Activated effector memory CD4-positive, alpha-beta T cell treated with anti-CD3 and anti-CD28 coated beads, Interleukin-2, amount 50 U/mL, for 16 hours (primary cell): ENCODE measurements around the gene ADAMTS16.

ENCODE experiments used
- DNase-seq: peaks from one replicate; pipeline ENCODE4 v3.0.0-alpha.2; 2020

The ADAMTS16 gene

GRCh38 chr5:5145651-5146529 lies 5.8 kb downstream of the ADAMTS16 start:
- no peak for DNase-seq

- DNase-seq, result no peak
These were observed 6.5 kb downstream of the ADAMTS16 start for GRCh38 chr5:5146530-5147160.

GRCh38 chr5:5149154-5149553 lies 9.0 kb downstream of the ADAMTS16 start:
- no peak for DNase-seq

GRCh38 chr5:5150667-5151066 lies 10.5 kb downstream of the ADAMTS16 start:
- no peak for DNase-seq

DNA sequence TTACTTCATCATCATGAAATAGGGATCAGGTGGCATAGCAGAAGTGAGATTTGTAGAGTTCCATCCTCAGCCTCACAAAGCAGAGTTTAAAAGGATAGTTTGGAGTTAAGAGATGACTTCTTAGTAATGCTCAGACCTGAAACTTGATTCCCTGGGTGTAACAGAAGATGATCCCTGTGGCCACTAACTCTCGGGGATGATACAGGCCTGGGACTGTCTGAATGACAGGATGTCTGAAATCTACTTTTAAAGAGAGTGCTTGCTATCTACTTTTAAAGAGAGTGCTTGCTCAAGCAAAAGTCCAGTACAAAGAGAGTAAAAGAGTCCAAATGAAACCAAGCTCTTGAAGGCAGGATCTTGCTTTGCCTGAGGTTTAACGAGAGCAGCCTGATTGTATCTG lies 14.6 kb downstream of the ADAMTS16 start:
- no peak for DNase-seq

GRCh38 chr5:5155617-5156016 lies 15.5 kb downstream of the ADAMTS16 start:
- DNase-seq, result no peak

- no peak for DNase-seq
These were observed 16.4 kb downstream of the ADAMTS16 start for GRCh38 chr5:5156471-5157082.

DNA sequence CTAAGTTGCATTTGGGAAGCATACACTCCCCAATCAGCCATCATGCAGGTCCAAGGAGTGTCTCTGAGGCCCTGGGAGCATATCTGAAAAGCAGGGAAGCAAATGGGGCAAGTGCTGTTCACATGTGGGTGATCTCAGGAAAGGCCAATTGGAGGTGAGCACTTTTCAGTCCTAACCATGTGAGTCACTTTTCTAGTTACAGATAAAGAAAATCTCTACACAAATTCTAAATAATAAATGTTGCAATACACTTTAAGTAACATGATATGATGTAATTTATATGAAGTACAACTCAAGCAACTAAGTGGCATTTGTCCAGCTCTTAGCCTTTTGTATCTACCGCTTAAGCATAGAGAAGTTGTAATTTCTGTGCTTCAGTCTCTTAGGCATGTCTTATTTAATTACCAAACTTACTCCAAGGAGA lies 18.4 kb downstream of the ADAMTS16 start:
- DNase-seq, result no peak

DNA sequence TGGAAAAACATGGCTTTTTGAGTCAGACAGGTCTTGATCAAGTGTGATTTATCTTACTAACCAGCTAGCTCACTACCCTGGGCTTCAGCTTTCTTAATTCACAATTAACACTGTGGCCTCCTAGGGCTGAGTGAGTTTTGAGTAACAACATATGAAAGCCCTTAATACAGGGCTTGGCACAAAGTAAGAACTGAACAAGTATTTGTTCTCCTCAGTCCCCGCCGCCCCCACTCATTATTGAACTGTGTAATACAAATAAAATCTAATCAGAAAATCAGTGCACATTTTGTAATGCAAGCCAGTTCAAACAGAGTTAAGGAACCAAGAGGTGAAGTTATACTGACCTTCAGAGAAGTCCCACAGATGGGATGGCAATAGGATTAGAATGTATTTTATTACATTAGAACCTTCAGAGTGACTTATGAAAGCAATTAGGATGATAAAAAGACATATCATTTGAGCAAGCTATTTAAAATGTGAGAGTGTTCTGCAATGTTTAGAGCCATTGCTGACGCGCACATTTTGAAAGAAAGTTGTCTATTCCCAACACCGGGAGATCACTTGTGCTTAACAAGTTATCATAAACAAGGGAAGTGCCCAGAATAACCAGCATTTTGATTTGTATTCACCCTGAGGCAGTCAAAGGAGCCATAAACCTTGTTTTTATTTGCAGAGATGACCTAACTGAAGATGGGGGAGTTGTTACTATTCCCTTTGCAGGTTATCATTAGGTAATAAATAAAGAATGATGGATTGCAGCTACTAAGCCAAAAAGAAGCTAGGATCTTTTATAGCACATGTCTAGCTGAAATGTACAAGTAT lies 19.4 kb downstream of the ADAMTS16 start:
- DNase-seq, result no peak

- DNase-seq, result no peak
These were observed 24.0 kb downstream of the ADAMTS16 start for GRCh38 chr5:5164163-5164562.

DNA sequence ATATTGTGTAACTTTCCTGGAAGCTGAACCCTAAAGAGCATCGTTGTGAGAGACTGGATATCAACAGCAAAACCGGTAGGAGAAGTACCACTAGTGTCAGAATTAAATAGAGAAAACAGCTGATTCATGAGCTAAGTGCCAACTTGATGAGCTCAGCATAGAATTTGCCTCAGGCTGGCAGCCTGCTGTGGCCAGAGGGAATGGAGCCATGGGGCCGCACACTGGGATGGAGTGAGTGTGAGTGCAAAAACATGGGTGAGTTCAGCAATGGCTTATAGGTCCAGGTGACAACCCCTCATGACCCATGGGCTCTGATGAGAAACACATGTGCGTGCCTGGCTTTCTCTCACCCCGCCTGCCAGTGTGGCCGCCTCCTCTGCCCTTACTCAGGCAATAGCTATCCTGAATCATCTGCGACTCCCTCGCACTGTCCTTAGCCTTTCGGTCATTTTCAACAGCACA lies 25.4 kb downstream of the ADAMTS16 start:
- no peak for DNase-seq

DNA sequence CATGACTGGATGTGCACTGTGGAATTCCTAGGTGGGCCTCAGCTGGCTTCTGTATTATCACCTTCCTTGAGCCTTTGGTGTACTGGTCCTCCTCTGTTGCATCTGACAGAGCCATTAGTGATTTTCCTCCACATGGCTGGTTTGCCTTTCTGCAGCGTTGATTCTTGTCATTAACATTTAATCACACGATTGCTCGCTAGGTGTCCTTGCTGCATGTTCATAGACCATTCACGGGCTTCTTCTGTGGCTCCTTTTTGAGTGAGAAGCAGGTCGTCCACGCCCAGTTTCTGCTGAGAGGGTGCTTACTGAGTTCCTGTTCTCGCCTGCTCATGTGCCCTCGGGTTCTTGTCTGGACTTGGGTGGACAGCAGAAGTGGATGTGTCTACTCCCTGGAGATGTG lies 29.3 kb downstream of the ADAMTS16 start:
- no peak for DNase-seq

DNA sequence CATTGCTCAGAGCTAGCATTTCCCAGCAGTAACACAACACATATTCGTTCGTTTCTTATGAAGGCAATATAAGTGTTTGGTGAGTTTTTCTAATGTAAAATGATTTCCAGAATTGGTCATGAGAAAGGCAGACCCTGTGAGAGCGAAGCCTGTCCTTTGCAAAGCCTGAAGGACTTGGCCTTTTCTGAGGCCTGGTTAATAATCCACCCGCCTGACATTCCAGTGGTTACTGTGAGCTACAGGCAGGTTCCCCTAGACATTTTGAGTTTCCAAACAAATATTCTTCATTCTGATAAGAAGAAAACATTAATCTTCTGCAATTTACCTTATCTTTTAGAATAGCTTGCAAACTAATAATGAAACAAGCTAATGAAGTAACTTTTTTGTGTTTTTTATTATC lies 38.0 kb downstream of the ADAMTS16 start:
- DNase-seq, result no peak

DNA sequence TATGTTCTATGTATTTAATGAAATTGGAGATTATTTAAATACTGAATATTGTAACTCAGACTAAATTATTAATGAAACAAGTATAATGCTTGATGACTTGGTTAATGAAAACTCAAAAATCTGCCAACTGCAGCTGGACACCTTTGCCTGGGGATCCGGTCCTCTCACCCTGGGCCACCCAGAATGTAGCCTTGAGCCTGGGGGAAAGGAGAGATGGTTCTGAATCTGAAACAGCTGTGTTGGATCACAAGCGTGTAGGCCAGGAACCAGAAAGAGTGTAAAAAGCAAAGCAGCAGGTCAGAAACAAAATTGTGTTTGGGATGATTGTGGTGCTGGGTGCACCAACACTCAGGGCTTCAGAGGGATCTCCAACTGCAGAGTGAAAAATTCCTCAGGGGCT lies 38.5 kb downstream of the ADAMTS16 start:
- no peak for DNase-seq

DNA sequence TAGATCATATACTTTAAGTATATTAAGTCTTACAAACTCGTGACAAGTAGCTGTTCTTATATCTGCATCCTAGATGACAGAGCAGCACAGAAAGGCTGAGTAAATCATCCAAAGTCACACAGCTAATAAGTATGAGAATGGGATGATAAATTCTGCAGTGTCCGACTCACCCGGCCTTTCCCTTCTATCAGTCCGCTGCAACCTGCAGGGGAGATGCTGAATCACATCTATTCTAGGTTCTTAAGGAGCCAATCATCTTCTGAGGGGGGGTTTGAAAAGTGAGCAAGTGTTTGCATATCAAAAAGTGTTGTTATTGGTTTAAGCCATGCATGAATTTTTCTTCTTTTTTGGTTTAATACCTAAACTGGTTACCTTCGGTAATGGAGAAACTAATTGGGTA lies 38.9 kb downstream of the ADAMTS16 start:
- DNase-seq, result no peak

DNA sequence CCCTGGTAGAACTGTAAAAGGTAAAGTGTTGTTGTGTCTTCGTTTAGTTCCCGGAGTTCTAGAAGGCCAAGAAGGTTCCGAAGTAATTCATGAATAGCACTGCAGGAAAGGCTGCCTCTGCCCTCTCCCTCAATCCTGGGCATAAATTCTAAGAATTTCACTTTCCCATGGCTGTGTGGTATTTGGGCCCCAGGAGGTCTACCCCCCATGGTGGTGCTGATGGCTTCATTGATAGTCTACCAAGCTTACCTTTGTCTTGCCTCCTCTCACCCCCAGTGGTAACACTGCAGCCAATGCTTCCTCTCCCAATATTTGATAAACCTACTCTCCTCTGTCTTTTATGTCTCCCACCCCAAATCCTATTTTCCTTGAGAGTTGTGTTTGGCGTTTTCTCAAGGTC lies 39.5 kb downstream of the ADAMTS16 start:
- DNase-seq, result no peak

DNA sequence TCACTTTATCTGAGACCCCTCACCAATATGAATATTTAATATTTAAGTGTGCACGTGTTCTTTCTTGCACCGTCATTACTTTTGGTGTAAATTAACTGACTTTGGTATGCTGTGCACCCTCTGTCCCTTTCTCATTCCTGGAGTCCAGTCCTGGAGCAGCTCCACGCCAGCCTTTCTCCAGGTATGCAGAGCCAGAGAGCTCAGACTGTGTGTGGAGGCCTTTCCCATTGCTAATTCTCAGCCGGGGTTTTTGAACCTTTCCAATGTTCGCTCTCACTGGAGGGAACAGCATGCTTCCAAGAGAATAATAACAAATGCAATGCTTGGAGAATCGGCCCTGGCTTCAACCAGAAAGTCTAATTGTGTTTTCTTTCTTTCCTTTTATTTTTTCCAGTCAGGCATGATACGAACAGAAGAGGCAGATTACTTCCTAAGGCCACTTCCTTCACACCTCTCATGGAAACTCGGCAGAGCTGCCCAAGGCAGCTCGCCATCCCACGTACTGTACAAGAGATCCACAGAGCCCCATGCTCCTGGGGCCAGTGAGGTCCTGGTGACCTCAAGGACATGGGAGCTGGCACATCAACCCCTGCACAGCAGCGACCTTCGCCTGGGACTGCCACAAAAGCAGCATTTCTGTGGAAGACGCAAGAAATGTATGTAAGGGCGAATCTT lies 41.7 kb downstream of the ADAMTS16 start:
- no peak for DNase-seq

DNA sequence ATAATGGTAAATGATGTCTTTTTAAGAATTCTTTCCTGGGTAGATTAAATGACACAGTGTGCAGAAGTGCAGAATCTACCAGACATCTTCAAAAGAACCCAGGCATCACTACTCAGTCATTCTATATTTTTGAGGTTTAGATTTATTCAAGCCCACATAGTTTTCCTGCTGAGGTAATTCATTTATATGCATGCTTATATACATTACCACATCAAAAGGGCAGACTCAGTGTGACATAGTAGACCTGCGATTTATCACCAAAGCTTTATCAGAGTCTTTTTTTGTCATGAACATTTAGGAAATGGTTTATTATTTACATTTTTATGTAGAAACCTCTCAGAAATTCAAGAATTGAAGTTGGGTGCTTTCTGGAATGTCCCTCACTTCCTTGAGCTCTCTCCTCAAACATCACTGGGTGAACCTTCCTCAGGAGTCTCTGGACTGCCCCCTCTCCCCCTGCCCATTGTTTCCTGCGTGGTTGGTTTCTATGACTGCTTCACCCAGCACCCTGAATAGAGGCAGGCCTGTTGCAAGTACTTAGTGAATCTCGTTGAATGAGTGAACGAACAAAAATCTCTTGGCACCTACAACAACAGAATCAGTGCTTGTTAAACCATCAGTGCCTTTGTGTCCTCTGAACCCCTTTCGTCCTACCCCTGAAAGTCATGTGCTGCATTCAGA lies 42.5 kb downstream of the ADAMTS16 start:
- no peak for DNase-seq

GRCh38 chr5:5183189-5183699 lies 43.1 kb downstream of the ADAMTS16 start:
- DNase-seq, result no peak

DNA sequence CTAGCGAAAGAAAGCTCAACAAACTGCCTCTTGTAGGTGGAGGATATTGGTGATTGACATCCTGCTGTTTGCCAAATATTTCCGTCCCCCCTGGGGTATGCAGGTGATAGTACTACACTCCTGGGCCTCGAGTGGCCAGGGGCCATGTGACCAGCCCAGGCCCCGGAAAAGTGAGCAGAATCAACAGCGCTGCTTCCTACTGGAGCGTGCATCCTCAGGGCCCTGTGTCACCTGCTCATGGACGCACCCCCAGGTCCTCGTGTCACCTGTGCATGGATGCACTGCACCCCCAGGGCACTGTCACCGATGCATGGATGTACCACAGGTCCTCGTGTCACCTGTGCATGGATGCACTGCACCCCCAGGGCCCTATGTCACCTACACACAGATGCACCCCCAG lies 43.8 kb downstream of the ADAMTS16 start:
- no peak for DNase-seq

- no peak for DNase-seq
These were observed 48.4 kb downstream of the ADAMTS16 start for GRCh38 chr5:5188376-5189050.
